Activated CD4-positive, alpha-beta T cell treated with anti-CD3 and anti-CD28 coated beads, Interleukin-2, Interleukin-4, amounts not matched to agents 100 ng/mL and 50 ng/mL, durations not matched to agents 16 hours and 8 hours (primary cell): ENCODE data around the gene AFAP1L1.

Source experiments
- DNase-seq: peaks from one replicate; pipeline ENCODE4 v3.0.0-alpha.2; 2020; ENCODE audit warnings: low spot score

The AFAP1L1 gene

GRCh38 chr5:149349382-149349781, 77.7 kb downstream of the AFAP1L1 start:
- no peak for DNase-seq

DNA sequence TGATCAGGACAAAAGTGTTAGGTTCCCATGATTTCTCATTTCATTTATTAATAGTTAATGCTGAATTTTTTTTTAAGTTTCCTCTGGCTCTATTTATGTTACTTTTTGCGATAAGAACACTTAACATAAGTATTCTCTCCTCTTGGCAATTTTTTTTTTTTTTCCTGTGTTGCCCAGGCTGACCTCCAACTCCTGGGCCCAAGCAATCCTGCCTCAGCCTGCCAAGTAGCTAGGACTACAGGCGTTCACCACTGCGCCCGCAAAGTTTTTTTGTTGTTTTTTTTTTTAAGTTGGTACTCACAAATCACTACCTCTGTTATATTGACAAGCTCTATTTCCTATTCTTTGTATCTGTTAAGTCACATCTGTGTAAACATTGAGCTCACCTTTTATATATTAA, 80.5 kb downstream of the AFAP1L1 start:
- DNase-seq = no peak

GRCh38 chr5:149353911-149354310, 82.3 kb downstream of the AFAP1L1 start:
- DNase-seq = no peak

DNA sequence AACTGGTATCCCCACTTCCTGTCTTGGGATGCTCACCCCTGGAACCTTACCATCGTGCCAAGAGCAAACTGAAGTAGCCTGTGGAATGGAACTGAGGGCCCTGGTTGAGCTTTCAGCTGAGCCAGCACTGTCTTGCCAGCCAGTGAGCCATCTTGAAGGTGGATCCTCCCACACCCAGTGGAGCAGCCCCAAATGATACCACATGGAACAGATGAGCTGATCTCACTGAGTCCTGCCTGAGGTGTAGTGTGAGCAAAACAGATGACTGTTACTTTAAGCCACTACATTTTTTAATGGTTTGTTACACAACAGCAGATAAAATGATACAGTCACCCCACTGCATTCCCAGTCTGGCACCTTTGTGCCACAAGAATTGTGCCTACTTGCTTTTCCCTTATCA, 84.0 kb downstream of the AFAP1L1 start:
- DNase-seq = no peak

DNA sequence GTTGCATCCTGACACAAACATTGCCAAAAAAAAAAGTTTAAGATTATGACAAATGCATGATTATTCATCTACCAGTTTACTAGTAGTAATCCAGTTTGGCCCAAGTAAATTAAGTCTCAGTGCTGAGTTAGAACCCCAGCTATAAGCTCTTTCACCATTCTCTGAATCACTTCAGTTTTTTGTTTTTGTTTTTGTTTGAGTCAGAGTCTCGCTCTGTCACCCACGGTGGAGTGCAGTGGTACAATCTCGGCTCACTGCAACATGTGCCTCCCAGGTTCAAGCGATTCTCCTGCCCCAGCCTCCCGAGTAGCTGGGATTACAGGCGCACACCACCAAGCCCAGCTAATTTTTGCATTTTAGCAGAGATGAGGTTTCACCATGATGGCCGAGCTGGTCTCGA, 84.7 kb downstream of the AFAP1L1 start:
- DNase-seq = peak; percentile 64

DNA sequence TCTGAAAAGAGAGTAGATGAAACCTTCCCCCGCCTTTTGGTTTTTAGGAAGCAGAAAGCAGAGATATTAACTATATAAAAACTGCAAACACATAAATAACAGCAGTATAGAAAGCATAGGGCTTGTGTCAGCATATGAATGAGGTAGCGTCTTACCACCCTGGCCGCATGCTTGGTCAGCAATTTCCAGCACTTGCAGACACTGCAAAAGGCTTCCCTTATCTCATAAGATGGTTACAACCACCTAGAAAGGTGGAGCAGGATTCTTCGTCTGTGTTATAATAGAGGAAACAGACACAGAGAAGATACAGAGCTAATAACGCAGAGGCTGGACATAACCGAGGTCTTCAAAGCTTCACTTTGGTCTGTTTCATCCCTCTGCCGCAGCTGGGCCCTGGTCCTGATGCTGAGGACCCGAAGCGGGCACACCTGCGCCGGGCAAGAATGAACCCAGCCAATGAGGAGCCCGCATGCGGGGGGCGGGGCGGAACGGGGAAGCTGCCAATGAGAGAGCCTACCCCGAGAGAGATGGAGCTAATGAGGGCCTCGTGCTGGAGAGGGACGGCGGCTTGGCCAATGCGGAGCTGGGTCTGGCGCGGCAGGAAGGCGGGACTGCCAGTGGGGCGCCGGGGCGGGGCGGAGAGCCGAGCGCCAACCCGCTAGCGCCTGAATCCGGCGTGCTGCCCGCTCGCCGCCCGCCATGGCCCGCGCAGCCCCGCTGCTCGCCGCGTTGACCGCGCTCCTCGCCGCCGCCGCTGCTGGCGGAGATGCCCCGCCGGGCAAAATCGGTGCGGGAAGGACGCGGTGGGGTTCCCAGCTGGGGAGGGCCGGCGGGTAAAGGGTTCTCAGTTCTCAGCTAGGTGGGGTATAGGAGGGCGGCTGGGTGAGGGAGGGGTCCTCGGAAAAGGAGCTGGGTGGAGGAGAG, 86.0 kb downstream of the AFAP1L1 start, which contains the start of gene PCYOX1L:
Gene PCYOX1L, plus strand, starts transcription at position 677 of the 924 bp plus-strand sequence. Its CDS starts 23 bp downstream, at position 700.
- peak; percentile 98 for DNase-seq

- DNase-seq = no peak
These were observed 86.6 kb downstream of the AFAP1L1 start for GRCh38 chr5:149358294-149358651.

DNA sequence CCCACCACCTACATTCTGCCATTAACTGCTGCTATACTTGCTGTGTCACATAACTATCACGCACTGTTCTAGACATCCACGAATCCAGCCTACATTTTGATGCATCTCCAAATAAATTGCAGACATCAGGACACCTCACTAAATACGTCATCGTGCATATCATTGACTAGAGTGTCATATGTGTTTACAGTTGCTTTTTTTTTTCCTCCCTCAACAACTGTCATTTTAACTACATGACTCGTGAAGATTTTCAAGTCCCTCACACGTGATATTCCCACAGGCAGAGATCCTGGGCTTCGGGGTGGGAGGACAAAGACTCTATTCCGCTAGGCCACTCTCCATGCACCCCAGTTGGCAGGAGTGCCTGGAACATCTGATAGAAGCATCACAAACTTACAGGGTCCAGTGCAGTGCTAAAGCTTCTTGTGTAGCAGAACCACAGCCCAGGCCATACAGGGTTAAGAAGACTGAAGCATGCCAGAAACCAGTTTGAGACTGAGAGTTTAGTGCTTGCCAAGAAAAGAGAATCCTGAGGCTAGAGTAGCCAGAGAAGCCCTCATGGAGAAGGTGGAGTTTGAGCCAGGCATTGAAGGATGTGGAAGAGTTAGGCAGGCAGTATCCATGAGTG, 87.3 kb downstream of the AFAP1L1 start:
- DNase-seq = no peak

- no peak for DNase-seq
These were observed 88.6 kb downstream of the AFAP1L1 start for GRCh38 chr5:149360272-149360671.

GRCh38 chr5:149362541-149362940, 90.9 kb downstream of the AFAP1L1 start:
- DNase-seq = no peak

- DNase-seq = no peak
These were observed 91.7 kb downstream of the AFAP1L1 start for GRCh38 chr5:149363358-149363757.

GRCh38 chr5:149363936-149364335, 92.3 kb downstream of the AFAP1L1 start:
- DNase-seq = no peak

DNA sequence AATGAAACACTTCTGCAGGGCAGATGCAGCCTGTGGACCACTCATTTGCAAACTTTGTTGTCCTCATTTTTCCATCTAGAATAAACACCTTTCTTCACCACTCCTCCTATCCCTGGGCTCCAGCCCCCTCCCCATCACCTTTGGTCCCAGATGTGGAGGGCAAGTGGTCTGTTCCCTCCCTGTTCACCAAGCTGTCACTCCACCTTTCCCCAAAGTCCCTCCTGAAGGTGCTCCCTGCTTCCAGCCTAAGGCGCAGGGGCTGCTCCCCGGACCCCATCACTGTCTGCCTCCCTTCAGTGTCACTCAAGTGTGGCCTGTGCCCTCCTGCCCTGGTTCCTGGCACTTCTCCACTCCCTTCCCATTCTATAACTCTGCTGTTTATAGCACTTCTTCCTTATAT, 93.1 kb downstream of the AFAP1L1 start:
- no peak for DNase-seq

DNA sequence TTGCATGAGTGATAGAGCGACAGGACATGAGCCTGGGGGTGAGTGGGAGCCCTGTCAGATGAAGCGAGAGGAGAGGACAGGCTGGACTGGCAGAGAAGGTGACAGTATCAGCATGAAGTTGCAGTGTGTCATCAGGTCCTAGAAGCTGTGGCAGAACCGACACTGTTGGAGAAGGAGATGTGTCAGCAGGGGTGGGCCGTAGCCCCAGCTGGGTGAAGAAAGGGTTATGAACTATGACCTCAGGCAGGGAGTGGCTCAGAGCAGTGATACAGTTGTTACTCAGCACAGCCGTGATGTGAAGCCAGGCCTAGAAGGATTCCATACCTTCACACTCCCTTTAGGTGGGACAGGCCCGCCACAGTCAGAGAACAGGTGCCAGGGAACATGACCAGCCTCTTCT, 93.8 kb downstream of the AFAP1L1 start:
- no peak for DNase-seq

- no peak for DNase-seq
These were observed 94.6 kb downstream of the AFAP1L1 start for GRCh38 chr5:149366169-149366729.

GRCh38 chr5:149367249-149367971, 95.8 kb downstream of the AFAP1L1 start:
- peak; percentile 54 for DNase-seq

GRCh38 chr5:149367972-149368645, 96.5 kb downstream of the AFAP1L1 start:
- DNase-seq = no peak

- no peak for DNase-seq
These were observed 99.2 kb downstream of the AFAP1L1 start for GRCh38 chr5:149370878-149371277.

- DNase-seq = peak; percentile 70
These were observed 99.8 kb downstream of the AFAP1L1 start for GRCh38 chr5:149371296-149371962.

DNA sequence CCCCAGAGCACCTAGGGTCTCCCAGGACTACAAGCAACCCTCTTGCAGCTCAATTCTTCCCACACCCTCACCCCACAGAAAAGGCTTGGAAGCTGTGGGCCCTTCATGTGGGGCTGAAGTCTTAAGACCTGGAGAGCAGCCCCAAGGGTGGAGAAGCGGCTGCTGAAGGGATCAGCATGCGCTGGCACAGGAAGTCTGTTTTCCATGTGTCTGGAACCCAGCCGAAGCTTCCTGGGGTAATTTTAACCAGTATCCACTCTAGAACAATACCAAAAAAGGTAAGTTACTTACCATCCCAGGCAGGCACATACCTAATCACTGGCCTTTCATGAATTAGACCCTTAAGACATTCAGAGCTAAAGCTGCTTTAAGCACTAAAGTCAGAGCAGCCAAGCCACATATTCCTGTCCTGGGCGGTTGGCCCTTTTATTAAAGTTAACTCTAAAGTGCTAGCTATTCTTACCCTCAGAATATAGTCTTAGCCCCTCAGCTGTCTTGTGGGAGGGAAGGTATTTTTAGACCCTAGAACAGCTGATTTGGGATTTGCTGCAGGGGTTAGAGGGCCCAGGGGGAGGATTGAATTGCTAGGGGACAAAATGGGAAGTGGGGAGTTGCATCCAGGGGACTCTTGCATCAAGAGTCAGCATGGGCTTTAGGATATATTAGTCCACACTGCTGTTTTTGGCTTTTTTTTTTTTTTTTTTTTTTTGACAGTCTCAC, 100.6 kb downstream of the AFAP1L1 start:
- DNase-seq = no peak

DNA sequence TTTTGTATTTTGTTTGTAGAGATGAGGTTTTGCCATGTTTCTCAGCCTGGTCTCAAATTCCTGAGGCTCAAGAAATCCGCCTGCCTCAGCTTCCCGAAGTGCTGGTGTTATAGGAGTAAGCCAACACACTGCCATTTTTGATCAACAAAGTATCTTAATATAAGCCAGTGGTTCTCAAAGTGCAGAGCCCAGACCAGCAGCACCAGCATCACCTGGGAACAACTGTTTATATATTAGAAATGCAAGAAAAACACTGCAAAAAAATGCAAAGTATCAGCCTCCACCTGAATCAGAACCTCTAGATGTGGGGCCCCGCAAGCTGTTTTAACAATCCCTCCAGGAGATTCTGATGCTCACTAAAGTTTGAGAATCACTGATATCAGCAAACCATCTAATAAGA, 101.3 kb downstream of the AFAP1L1 start:
- DNase-seq = no peak
